H9 (cell line): Measurements from ENCODE around the gene TPM2. TPM values are rescaled to one million over a fixed set of nuclear protein-coding genes. Genes with fewer than 3 reads are reported as not detected.

Experiments
- DNase-seq: peaks from one replicate; pipeline ENCODE4 v3.0.0-alpha.2; 2017
- H2AFZ ChIP-seq: one replicate; pipeline ENCODE4 v1.6.1; 2013; ENCODE audit warnings: mild to moderate bottlenecking, low read length, control low read depth, moderate library complexity
- H2AK5ac ChIP-seq: 2 replicates; pipeline ENCODE4 v1.6.1; 2013; ENCODE audit warnings: low read length, control low read depth, mixed read lengths; ENCODE audit not compliant: insufficient read length
- H2BK120ac ChIP-seq: one replicate; pipeline ENCODE4 v1.6.1; 2013; ENCODE audit warnings: low read depth, mild to moderate bottlenecking, low read length, control low read depth, inconsistent platforms; ENCODE audit not compliant: poor library complexity, severe bottlenecking
- H2BK12ac ChIP-seq: 2 replicates; pipeline ENCODE4 v1.6.1; 2013; ENCODE audit warnings: low read length, control low read depth, mixed read lengths, low read depth; ENCODE audit not compliant: insufficient read length
- H2BK15ac ChIP-seq: 2 replicates; pipeline ENCODE4 v1.6.1; 2013; ENCODE audit warnings: low read depth, low read length, control low read depth
- H2BK20ac ChIP-seq: one replicate; pipeline ENCODE4 v1.6.1; 2013; ENCODE audit warnings: low read depth, mild to moderate bottlenecking, low read length, control low read depth, inconsistent platforms; ENCODE audit not compliant: poor library complexity, severe bottlenecking
- H2BK5ac ChIP-seq: 2 replicates; pipeline ENCODE4 v1.6.1; 2013; ENCODE audit warnings: low read length, control low read depth, mixed read lengths; ENCODE audit not compliant: insufficient read length
- H3K14ac ChIP-seq: 2 replicates; pipeline ENCODE4 v1.6.1; 2013; ENCODE audit warnings: low read length, control low read depth; ENCODE audit not compliant: insufficient read depth
- H3K18ac ChIP-seq: 2 replicates; pipeline ENCODE4 v1.6.1; 2013; ENCODE audit warnings: low read depth, mild to moderate bottlenecking, mixed read lengths, low read length, control low read depth; ENCODE audit not compliant: insufficient read length
- H3K23ac ChIP-seq: 2 replicates; pipeline ENCODE4 v1.6.1; 2013; ENCODE audit warnings: low read length, control low read depth, mixed read lengths, low read depth; ENCODE audit not compliant: insufficient read length
- H3K23me2 ChIP-seq: 2 replicates; pipeline ENCODE4 v1.6.1; 2013; ENCODE audit warnings: low read depth, mild to moderate bottlenecking, mixed read lengths, low read length, control low read depth; ENCODE audit not compliant: insufficient read length, poor library complexity, severe bottlenecking
- H3K27ac ChIP-seq: 2 replicates; pipeline ENCODE4 v1.5.1; 2013; ENCODE audit warnings: low read length, control low read depth, mixed read lengths, low read depth; ENCODE audit not compliant: insufficient read length
- H3K27me3 ChIP-seq: 2 replicates; pipeline ENCODE4 v1.6.1; 2013; ENCODE audit warnings: low read length, control low read depth, inconsistent platforms; ENCODE audit not compliant: insufficient read depth
- H3K4ac ChIP-seq: 2 replicates; pipeline ENCODE4 v1.6.1; 2013; ENCODE audit warnings: low read depth, mild to moderate bottlenecking, control low read depth, inconsistent platforms, low read length, moderate library complexity
- H3K4me1 ChIP-seq: 2 replicates; pipeline ENCODE4 v1.6.1; 2013; ENCODE audit warnings: low read length, control low read depth, inconsistent platforms; ENCODE audit not compliant: insufficient read depth
- H3K4me2 ChIP-seq: 2 replicates; pipeline ENCODE4 v1.6.1; 2013; ENCODE audit warnings: low read length, control low read depth, mixed read lengths; ENCODE audit not compliant: insufficient read length, insufficient read depth
- H3K56ac ChIP-seq: 2 replicates; pipeline ENCODE4 v1.6.1; 2013; ENCODE audit warnings: low read depth, mild to moderate bottlenecking, mixed read lengths, low read length, control low read depth; ENCODE audit not compliant: insufficient read length
- H3K79me1 ChIP-seq: 2 replicates; pipeline ENCODE4 v1.6.1; 2013; ENCODE audit warnings: low read depth, mild to moderate bottlenecking, moderate library complexity, low read length, control low read depth, inconsistent platforms; ENCODE audit not compliant: insufficient read depth, poor library complexity, severe bottlenecking
- H3K79me2 ChIP-seq: 2 replicates; pipeline ENCODE4 v1.6.1; 2013; ENCODE audit warnings: low read length, control low read depth, inconsistent platforms; ENCODE audit not compliant: insufficient read depth
- H3K9ac ChIP-seq: 2 replicates; pipeline ENCODE4 v1.6.1; 2013; ENCODE audit warnings: low read length, control low read depth, mixed read lengths; ENCODE audit not compliant: insufficient read length; ENCODE audit errors: extremely low read depth
- H3K9me3 ChIP-seq: one replicate; pipeline ENCODE4 v1.6.1; 2013; ENCODE audit warnings: low read depth, low read length, inconsistent platforms; ENCODE audit not compliant: control insufficient read depth
- H3T11ph ChIP-seq: one replicate; pipeline ENCODE4 v1.6.1; 2013; ENCODE audit warnings: mild to moderate bottlenecking, low read length, control low read depth, inconsistent platforms
- H4K20me1 ChIP-seq: one replicate; pipeline ENCODE4 v1.6.1; 2013; ENCODE audit not compliant: control insufficient read depth, insufficient read length, insufficient read depth
- H4K5ac ChIP-seq: 2 replicates; pipeline ENCODE4 v1.6.1; 2013; ENCODE audit warnings: low read depth, mild to moderate bottlenecking, mixed read lengths, low read length, control low read depth; ENCODE audit not compliant: insufficient read length
- H4K8ac ChIP-seq: replicated peaks from 2 replicates; pipeline ENCODE4 v1.6.1; 2013; ENCODE audit warnings: low read length, control low read depth, mixed read lengths, low read depth; ENCODE audit not compliant: insufficient read length
- H4K91ac ChIP-seq: 2 replicates; pipeline ENCODE4 v1.6.1; 2013; ENCODE audit warnings: low read depth, mild to moderate bottlenecking, moderate library complexity, mixed read lengths, low read length, control low read depth; ENCODE audit not compliant: insufficient read length
- H3K27ac Mint-ChIP-seq, 3 experiments: 2 replicates in 2 of 3; 3 replicates in 1 of 3; pipeline ENCODE4 v1.8.0; 2020 to 2021; ENCODE audit warnings: mixed read lengths in 3 of 3, mild to moderate bottlenecking in 1 of 3, moderate library complexity in 1 of 3
- H3K27me3 Mint-ChIP-seq: 2 replicates; pipeline ENCODE4 v1.8.0; 2021; ENCODE audit warnings: low read depth, mild to moderate bottlenecking, moderate library complexity, mixed read lengths
- H3K36me3 Mint-ChIP-seq, 3 experiments: 2 replicates in 2 of 3; 3 replicates in 1 of 3; pipeline ENCODE4 v1.8.0; 2020 to 2021; ENCODE audit warnings: low read depth in 3 of 3, mixed read lengths in 3 of 3; ENCODE audit not compliant: insufficient read depth in 1 of 3
- H3K4me1 Mint-ChIP-seq, 2 experiments: 2 replicates each; pipeline ENCODE4 v1.8.0; 2020; ENCODE audit warnings: mixed read lengths in 2 of 2
- H3K4me3 Mint-ChIP-seq, 2 experiments: 2 replicates in 1 of 2; 3 replicates in 1 of 2; pipeline ENCODE4 v1.8.0; 2020 to 2021; ENCODE audit warnings: mild to moderate bottlenecking in 2 of 2, mixed read lengths in 2 of 2, moderate library complexity in 1 of 2
- H3K9me3 Mint-ChIP-seq, 2 experiments: 2 replicates in 1 of 2; 3 replicates in 1 of 2; pipeline ENCODE4 v1.8.0; 2020; ENCODE audit warnings: mild to moderate bottlenecking in 2 of 2, mixed read lengths in 2 of 2, moderate library complexity in 1 of 2
- WGBS: extraction: QIAGEN DNeasy Blood & Tissue Kit; methylation state at CpG from one replicate; pipeline ENCODE4 v1.1.7; 2013; ENCODE audit warnings: missing lambda C conversion rate, low lambda C conversion rate, mixed read lengths; ENCODE audit not compliant: insufficient read length; ENCODE audit errors: extremely low coverage; 5-methylcytosine and 5-hydroxymethylcytosine counted together
- total RNA-seq: library from RNA; stranded (reverse); gene quantifications from 2 replicates; pipeline ENCODE4 v1.2.1, GENCODE V29; 2021
- TF ChIP-seq, protein P1 (sequence below): fragments of 200-600 bp; sonication (generic); conservative IDR thresholded peaks from 3 replicates; pipeline ENCODE4 v1.8.0; 2021; ENCODE audit warnings: antibody characterized with exemption, mild to moderate bottlenecking

Gene TPM2
- total RNA-seq, 1 experiment from 2014 or later, result 225 TPM

DNA sequence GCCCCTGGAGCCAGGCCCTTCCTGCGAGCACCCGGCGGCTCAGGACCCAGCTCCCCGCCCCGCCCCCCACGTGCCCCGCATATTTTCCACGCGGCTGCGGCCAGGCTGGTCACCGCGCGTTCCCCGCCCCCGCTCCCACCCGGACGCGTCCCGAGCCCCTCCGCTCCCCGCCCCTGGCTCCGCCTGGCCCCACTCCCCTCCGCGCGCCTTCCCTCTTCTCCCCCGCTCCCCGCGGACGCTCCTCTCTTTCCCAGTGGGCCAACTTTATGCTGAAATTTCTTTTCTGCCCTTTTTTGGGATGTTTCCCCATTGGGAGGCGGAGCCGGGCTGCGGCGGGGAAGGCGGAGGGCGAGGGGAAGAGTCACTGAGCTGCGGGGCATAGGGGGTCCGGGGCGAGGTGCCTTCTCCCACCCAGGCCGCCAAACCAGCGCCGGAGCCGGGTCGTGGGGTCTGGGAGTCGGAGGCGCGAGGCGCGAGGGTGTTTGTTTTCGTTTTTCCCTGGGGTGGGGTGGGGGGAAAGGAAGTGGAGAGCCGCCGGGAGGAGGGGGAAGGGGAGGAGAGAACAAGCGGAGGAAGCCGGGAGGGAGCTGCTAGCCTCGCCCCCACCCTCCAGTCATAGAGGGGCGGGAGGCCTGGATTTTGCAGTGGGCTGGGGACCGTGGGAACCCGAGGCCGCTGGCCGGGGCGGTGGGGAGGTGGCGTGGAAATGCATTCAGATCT is 1.0 kb upstream of the TPM2 start:
- no peak overlapping the region for H3T11ph ChIP-seq
- H3K18ac ChIP-seq, result peak overlapping the region; percentile 50
- H3K4ac ChIP-seq, result no peak overlapping the region
- peaks cover 6% of the 10 kb centered on the region for H3K23me2 ChIP-seq
- no peak overlapping the region for H4K91ac ChIP-seq
- H3K14ac ChIP-seq, result no peak overlapping the region
- no peaks in the 10 kb centered on the region for H4K20me1 ChIP-seq
- Mint-ChIP-seq H3K27ac (peak overlapping the region in 2 of 3 experiments; percentile 65 to 76; a peak in 2 of 7 replicates), H3K4me3 (peak overlapping the region; percentile 84 to 93), H3K36me3 (peaks cover 11 to 29% (median 24%) of the 10 kb centered on the region in 3 experiments), H3K4me1 (peaks cover 27 to 30% of the 10 kb centered on the region in 2 experiments), H3K9me3 (peaks cover 0 to 2% of the 10 kb centered on the region in 2 experiments; a peak in 2 of 5 replicates), H3K27me3 (no peaks in the 10 kb centered on the region; the same call in 1 of the 2 replicates)
- TF ChIP-seq, protein P1, sequence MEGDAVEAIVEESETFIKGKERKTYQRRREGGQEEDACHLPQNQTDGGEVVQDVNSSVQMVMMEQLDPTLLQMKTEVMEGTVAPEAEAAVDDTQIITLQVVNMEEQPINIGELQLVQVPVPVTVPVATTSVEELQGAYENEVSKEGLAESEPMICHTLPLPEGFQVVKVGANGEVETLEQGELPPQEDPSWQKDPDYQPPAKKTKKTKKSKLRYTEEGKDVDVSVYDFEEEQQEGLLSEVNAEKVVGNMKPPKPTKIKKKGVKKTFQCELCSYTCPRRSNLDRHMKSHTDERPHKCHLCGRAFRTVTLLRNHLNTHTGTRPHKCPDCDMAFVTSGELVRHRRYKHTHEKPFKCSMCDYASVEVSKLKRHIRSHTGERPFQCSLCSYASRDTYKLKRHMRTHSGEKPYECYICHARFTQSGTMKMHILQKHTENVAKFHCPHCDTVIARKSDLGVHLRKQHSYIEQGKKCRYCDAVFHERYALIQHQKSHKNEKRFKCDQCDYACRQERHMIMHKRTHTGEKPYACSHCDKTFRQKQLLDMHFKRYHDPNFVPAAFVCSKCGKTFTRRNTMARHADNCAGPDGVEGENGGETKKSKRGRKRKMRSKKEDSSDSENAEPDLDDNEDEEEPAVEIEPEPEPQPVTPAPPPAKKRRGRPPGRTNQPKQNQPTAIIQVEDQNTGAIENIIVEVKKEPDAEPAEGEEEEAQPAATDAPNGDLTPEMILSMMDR, result no peak
- H4K8ac ChIP-seq, result no peak overlapping the region
- H3K23ac ChIP-seq, result no peak overlapping the region
- H3K27ac ChIP-seq, result no peak overlapping the region
- H3K9me3 ChIP-seq, result no peaks in the 10 kb centered on the region
- WGBS, result no CpG with 5 or more reads among the region's 61 CpGs
- no peak overlapping the region for H4K5ac ChIP-seq
- no peaks in the 10 kb centered on the region for H3K27me3 ChIP-seq
- H3K79me2 ChIP-seq, result no peaks in the 10 kb centered on the region; the same call in 1 of the 2 replicates
- H3K56ac ChIP-seq, result no peak overlapping the region
- H2AK5ac ChIP-seq, result no peak overlapping the region
- H3K4me2 ChIP-seq, result peak overlapping the region; percentile 65
- no peak overlapping the region for H2BK120ac ChIP-seq
- peak overlapping the region; percentile 10 for H3K9ac ChIP-seq
- no peak overlapping the region for H2BK5ac ChIP-seq
- H3K79me1 ChIP-seq, result no peaks in the 10 kb centered on the region
- peaks cover 3% of the 10 kb centered on the region; the same call in 1 of the 2 replicates for H3K4me1 ChIP-seq
- no peak overlapping the region for H2BK15ac ChIP-seq
- H2BK12ac ChIP-seq, result no peak overlapping the region
- no peak overlapping the region for H2BK20ac ChIP-seq
- no peak overlapping the region for H2AFZ ChIP-seq
- DNase-seq, result peak; percentile 66
